Stimulated activated CD4-positive, alpha-beta T cell treated with anti-CD3 and anti-CD28 coated beads, Interleukin-1b, Interleukin-23, amount 100 ng/mL, for 48 hours (primary cell): ENCODE measurements around the gene TNNT1.

Experiments
- DNase-seq: peaks from one replicate; pipeline ENCODE4 v3.0.0-alpha.2; 2020

Gene TNNT1

DNA sequence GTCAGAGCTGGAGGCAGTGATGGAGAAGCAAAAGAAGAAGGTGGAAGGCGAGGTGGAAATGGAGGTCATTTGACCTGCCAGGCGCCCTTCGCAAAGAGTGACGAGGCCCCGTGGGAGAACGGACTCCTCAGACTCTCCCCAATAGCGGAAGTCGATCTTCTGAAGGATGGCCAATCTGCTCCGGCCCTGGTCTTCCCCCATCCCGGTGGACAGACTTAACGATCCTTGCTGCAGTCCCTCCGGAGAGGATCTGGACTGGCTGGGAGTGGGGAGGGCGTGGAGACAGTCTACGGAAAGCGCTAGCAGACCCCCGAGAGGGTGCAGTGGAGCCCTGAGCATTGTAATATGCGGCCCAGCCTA is 61.5 kb downstream of the TNNT1 start:
- no peak for DNase-seq

DNA sequence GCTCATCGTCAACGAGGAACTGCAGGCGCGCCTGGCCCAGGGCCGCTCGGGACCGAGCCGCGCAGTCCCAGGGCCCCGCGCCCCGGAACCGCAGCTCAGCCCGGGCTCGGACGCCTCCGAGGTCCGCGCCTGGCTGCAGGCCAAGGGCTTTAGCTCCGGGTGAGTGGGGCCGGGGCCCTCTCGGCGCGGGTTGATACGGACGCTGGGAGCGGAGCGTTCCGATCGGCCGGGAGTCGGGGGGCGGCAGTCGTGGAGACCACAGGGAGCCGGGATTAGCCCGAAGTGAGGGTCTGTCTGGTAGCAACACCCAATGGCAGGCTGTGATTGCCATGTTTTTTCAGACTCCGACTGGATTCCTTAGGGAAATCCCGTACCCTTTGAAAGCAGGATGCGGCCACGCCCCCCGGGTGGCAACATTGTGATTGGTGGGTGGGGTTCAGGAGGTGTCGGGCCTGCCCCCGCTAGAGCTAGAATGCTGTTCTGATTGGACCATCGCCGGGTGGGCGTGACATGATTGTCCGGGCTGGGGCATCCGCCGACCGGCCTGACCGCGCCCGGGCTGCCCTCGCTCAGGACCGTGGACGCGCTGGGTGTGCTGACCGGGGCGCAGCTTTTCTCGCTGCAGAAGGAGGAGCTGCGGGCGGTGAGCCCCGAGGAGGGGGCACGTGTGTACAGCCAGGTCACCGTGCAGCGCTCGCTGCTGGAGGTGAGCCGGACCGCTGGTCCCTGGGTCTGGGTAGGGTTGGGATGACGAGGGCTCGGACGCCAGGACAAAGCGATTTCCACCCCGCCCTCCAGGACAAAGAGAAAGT is 62.1 kb downstream of the TNNT1 start:
- peak; percentile 53 for DNase-seq

DNA sequence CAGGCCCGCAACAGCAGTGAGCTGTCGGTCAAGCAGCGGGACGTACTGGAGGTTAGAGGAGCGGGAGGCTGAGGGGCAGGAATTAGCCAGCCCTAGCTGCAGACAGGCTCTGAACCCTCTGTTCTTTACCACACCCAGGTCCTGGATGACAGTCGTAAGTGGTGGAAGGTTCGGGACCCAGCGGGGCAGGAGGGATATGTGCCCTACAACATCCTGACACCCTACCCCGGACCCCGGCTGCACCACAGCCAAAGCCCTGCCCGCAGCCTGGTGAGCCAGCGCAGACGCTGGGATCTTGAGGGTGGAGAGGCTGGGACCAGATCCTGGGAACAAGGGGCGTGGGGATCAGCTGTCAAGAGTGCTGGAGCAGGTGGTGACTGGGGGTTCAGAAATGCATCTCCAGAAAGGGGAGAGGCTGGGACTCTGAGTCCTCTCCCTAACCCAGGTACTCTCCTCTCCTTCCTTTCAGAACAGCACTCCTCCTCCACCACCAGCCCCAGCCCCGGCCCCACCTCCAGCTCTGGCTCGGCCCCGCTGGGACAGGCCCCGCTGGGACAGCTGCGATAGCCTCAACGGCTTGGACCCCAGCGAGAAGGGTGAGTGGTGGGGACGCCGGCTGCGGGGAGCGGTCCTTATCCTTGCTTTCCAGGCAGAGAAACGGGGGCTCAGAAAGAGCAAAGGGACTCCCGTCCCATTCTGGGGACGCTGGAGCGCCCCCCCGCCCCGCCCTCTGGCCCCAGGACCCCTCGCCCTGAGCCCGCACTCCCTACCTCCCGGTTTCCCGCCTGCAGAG is 62.9 kb downstream of the TNNT1 start:
- no peak for DNase-seq

DNA sequence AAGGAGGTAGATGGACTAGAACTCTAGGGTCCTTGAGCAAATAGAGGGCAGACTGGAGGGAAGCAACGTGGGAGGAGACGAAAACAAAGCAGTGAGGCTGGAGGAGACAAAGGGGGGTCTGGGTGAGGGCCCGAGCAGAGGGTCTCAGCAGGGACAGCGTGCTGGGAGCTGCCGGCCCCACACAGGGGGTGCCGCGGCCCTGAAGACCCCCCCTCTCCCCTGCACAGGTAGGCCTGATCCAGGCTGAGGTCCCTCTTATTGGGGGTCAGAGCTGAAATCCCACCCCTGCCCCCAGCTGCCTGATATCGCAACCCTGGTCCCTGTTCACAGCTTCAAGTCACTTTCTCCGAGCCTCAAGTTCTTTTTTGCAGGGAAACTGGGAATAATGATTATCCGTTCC is 64.6 kb downstream of the TNNT1 start:
- no peak for DNase-seq

DNA sequence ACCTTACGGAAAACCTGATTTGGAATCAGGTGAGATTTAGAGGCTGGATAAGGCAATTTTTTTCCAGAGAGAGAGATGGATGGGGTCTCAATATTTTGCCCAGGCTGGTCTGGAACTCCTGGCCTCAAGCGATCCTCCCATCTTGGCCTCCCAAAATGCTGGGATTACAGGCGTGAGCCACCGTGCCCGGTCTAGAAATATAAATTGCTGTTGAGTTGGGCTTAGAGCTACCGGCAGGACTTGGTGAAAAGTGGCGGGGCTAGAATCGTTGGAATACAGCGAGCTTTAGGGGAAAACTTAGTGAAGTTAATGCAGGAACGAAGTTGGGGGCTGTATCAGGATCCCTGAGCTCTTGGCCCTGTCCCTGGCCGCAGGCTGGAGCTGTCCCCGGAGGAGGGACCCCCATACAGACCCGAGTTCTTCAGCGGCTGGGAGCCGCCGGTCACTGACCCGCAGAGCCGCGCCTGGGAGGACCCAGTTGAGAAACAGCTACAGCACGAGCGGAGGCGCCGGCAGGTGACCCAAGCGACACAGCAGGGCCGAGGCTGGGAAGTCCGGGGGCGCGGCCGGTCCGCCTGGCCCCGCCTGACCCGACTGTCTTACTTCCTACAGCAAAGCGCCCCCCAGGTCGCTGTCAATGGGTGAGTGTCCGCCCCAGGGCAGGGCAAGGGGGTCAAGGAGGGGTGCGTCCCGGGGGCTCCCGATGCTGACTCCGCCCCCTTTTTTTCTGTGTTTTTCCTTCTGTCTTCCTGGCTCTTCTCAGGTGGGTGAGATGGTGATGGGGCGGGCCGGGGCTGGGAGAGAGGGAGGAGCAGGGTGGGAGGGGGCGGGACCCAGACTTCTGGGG is 65.8 kb downstream of the TNNT1 start:
- DNase-seq, result no peak
